HepG2 (cell line): Measurements from ENCODE around the gene COMT. TPM values are rescaled to one million over a fixed set of nuclear protein-coding genes. Genes with fewer than 3 reads are reported as not detected.

ENCODE experiments used
- ATAC-seq: fragments of 200-7000 bp; cut with Tn5 transposase; 3 replicates; pipeline ENCODE4 v1.9.1; 2020; ENCODE audit warnings: mild to moderate bottlenecking, moderate library complexity
- BruUV-seq: library from RNA; stranded (reverse); fragments of 400-500 nt; replicated peaks from 2 replicates; lab custom pipeline; 2021; lab: Mats Ljungman, UMichigan
- CTCF ChIA-PET: fragments of 300-600 bp; formaldehyde crosslinking; extraction: SDS; loops from one replicate; lab custom pipeline; 2021; ENCODE audit warnings: low total read pairs, inconsistent platforms, low intra/inter-chr PET ratio; lab: Yijun Ruan, JAX
- POLR2A ChIA-PET: fragments of 350-600 bp; sonication (Branson Sonifier 250); formaldehyde crosslinking; loops from one replicate; lab custom pipeline; 2020; ENCODE audit warnings: antibody characterized with exemption, inconsistent platforms; lab: Yijun Ruan, JAX
- DNase-seq: peaks from one replicate; pipeline ENCODE4 v3.0.0-alpha.2; 2015; ENCODE audit warnings: low spot score
- FAIRE-seq: peaks from 3 replicates; lab custom pipeline; 2011; peaks lifted over from hg19 to GRCh38; lab: Jason Lieb, UNC
- H2AFZ ChIP-seq: one replicate; pipeline ENCODE4 v1.6.1; 2011; ENCODE audit warnings: low read length, inconsistent platforms
- H3K27ac ChIP-seq: fragments of 300-600 bp; 3 replicates; pipeline ENCODE4 v1.8.0; 2011; ENCODE audit warnings: mixed run types, mild to moderate bottlenecking, mixed read lengths, low read length, inconsistent platforms; ENCODE audit not compliant: insufficient read depth; ENCODE audit errors: extremely low read length
- H3K27me3 ChIP-seq, 2 experiments: fragments of 200-600 bp in 1 of 2; 2 replicates in 1 of 2; 3 replicates in 1 of 2; pipeline versions ENCODE4 v1.6.0 to v1.8.0; 2011; ENCODE audit warnings: low read length in 2 of 2, mild to moderate bottlenecking in 2 of 2, moderate library complexity in 2 of 2, inconsistent platforms in 1 of 2; ENCODE audit not compliant: insufficient read depth in 2 of 2, control insufficient read depth in 1 of 2
- H3K36me3 ChIP-seq, 2 experiments: fragments of 200-600 bp in 1 of 2; replicated peaks in 1 of 2; 2 replicates in 1 of 2; 3 replicates in 1 of 2; pipeline versions ENCODE4 v1.5.1 to v1.8.0; 2011; ENCODE audit warnings: low read length in 2 of 2, inconsistent platforms in 1 of 2; ENCODE audit not compliant: insufficient read depth in 2 of 2, control insufficient read depth in 1 of 2
- H3K4me1 ChIP-seq: 2 replicates; pipeline ENCODE4 v1.5.1; 2012; ENCODE audit warnings: low read length, inconsistent platforms; ENCODE audit not compliant: insufficient read depth
- H3K4me2 ChIP-seq: 2 replicates; pipeline ENCODE4 v1.6.0; 2011; ENCODE audit warnings: low read depth, low read length, inconsistent platforms
- H3K4me3 ChIP-seq, 3 experiments: fragments of 200-600 bp in 1 of 3; sonication (generic), shearing (Covaris generic) in 1 of 3; replicated peaks in 1 of 3; 2 replicates each; pipeline ENCODE4 v1.5.1; 2011 to 2016; ENCODE audit warnings: low read length in 3 of 3, inconsistent platforms in 2 of 3, low read depth in 2 of 3, mild to moderate bottlenecking in 2 of 3, control low read depth in 1 of 3, mixed read lengths in 1 of 3; ENCODE audit not compliant: insufficient read depth in 1 of 3
- H3K79me2 ChIP-seq: one replicate; pipeline ENCODE4 v1.6.1; 2011; ENCODE audit warnings: low read length, inconsistent platforms; ENCODE audit not compliant: insufficient read depth
- H3K9ac ChIP-seq: 2 replicates; pipeline ENCODE4 v1.6.0; 2011; ENCODE audit warnings: mild to moderate bottlenecking, low read depth, low read length, inconsistent platforms; ENCODE audit not compliant: insufficient read depth
- H3K9me3 ChIP-seq: 2 replicates; pipeline ENCODE4 v1.5.1; 2012; ENCODE audit warnings: mild to moderate bottlenecking, low read length
- H4K20me1 ChIP-seq: 2 replicates; pipeline ENCODE4 v1.6.0; 2011; ENCODE audit warnings: inconsistent platforms, mild to moderate bottlenecking, low read length, moderate library complexity; ENCODE audit not compliant: insufficient read depth
- ELF1 ChIP-seq: sonication (generic); formaldehyde crosslinking; IDR thresholded peaks from 2 replicates; pipeline ENCODE4 v1.4.0; 2020; ENCODE audit warnings: missing genetic modification reagents
- HNRNPLL ChIP-seq: fragments of 200-400 bp; formaldehyde crosslinking; IDR thresholded peaks from 2 replicates; pipeline ENCODE4 v1.6.1; 2017; ENCODE audit warnings: mild to moderate bottlenecking, low read depth, low read length; ENCODE audit not compliant: poor library complexity, severe bottlenecking
- KDM6A ChIP-seq: IDR thresholded peaks from 2 replicates; pipeline ENCODE4 v1.6.1; 2016; ENCODE audit warnings: low read depth
- MATR3 ChIP-seq: sonication (generic); formaldehyde crosslinking; IDR thresholded peaks from 2 replicates; pipeline ENCODE4 v1.4.0; 2020; ENCODE audit warnings: missing genetic modification reagents
- PHF5A ChIP-seq: IDR thresholded peaks from one replicate; pipeline ENCODE4 v1.6.1; 2018; ENCODE audit warnings: low read depth, missing genetic modification reagents; ENCODE audit not compliant: unreplicated experiment
- RBM22 ChIP-seq: fragments of 200-400 bp; formaldehyde crosslinking; optimal IDR thresholded peaks from 2 replicates; pipeline ENCODE3; 2017; ENCODE audit warnings: mild to moderate bottlenecking, low read length, moderate library complexity
- SP2 ChIP-seq: sonication (generic); formaldehyde crosslinking; IDR thresholded peaks from 2 replicates; pipeline ENCODE4 v1.5.1; 2020; ENCODE audit warnings: mild to moderate bottlenecking, missing genetic modification reagents
- SRSF9 ChIP-seq: fragments of 200-400 bp; formaldehyde crosslinking; IDR thresholded peaks from 2 replicates; pipeline ENCODE4 v1.6.1; 2018; ENCODE audit warnings: borderline replicate concordance, mild to moderate bottlenecking, low read depth, low read length; ENCODE audit not compliant: insufficient read depth, poor library complexity, severe bottlenecking
- ZBTB33 ChIP-seq: sonication (generic); formaldehyde crosslinking; IDR thresholded peaks from 2 replicates; pipeline ENCODE4 v1.4.0; 2020; ENCODE audit warnings: missing genetic modification reagents
- ZFYVE20 ChIP-seq: sonication (generic); formaldehyde crosslinking; IDR thresholded peaks from 2 replicates; pipeline ENCODE4 v1.8.0; 2023; ENCODE audit warnings: low read depth, mild to moderate bottlenecking, moderate library complexity, missing genetic modification reagents, borderline replicate concordance
- ZMYM2 ChIP-seq: sonication (generic); formaldehyde crosslinking; IDR thresholded peaks from 2 replicates; pipeline ENCODE4 v1.8.0; 2022; ENCODE audit warnings: mild to moderate bottlenecking, missing genetic modification reagents
- ZNF263 ChIP-seq: sonication (generic); formaldehyde crosslinking; IDR thresholded peaks from 2 replicates; pipeline ENCODE4 v1.4.0; 2020; ENCODE audit warnings: missing genetic modification reagents
- ZNF331 ChIP-seq: sonication (generic); formaldehyde crosslinking; IDR thresholded peaks from 2 replicates; pipeline ENCODE4 v1.4.0; 2020; ENCODE audit warnings: missing genetic modification reagents
- ZNF430 ChIP-seq: sonication (generic); formaldehyde crosslinking; IDR thresholded peaks from 2 replicates; pipeline ENCODE4 v1.9.0; 2021; ENCODE audit warnings: mild to moderate bottlenecking, missing genetic modification reagents
- ZNF772 ChIP-seq: sonication (generic); formaldehyde crosslinking; IDR thresholded peaks from 2 replicates; pipeline ENCODE4 v1.5.0; 2020; ENCODE audit warnings: mild to moderate bottlenecking, missing genetic modification reagents
- WGBS: methylation state at CpG from one replicate; pipeline ENCODE4 v1.1.6; 2017; ENCODE audit warnings: low lambda C conversion rate; 5-methylcytosine and 5-hydroxymethylcytosine counted together
- in situ Hi-C: cut with HindIII; loops from 2 replicates; pipeline ENCODE4 v1.10.0; 2017; ENCODE audit warnings: low pct_unique_long_range_greater_than_20kb; ENCODE audit not compliant: extremely low pct_ligation_motif_present
- intact Hi-C: fragments of 100-400 bp; cut with micrococcal nuclease; formaldehyde crosslinking; loops from one replicate; pipeline ENCODE4 v1.10.0; 2022; ENCODE audit not compliant: unreplicated experiment
- polyA plus RNA-seq, 8 experiments: library from polyadenylated mRNA; depleted of rRNA in 3 of 8; stranded (reverse) in 7 of 8; unstranded in 1 of 8; fragments of >200 nt; fragmentation: Illumina TruSeq in 4 of 8; extraction: Trizol in 4 of 8; gene quantifications; 2 replicates each; pipeline versions ENCODE4 v1.2.1 to v1.2.3, GENCODE V29; 2011 to 2016; ENCODE audit warnings: low read depth in 4 of 8, missing spikeins in 1 of 8, mixed read lengths in 1 of 8; ENCODE audit not compliant: insufficient read depth in 1 of 8
- total RNA-seq, 5 experiments: library from RNA; depleted of rRNA; stranded (reverse); fragments of >200 nt; fragmentation: Illumina TruSeq; extraction: Trizol; gene quantifications; 2 replicates each; pipeline ENCODE4 v1.2.3, GENCODE V29; 2016; ENCODE audit warnings: low read depth in 1 of 5
- TF ChIP-seq, protein P1 (sequence below): sonication (generic); formaldehyde crosslinking; IDR thresholded peaks from 2 replicates; pipeline ENCODE4 v1.4.0; 2020; ENCODE audit warnings: missing genetic modification reagents

COMT gene
- total and polyA plus RNA-seq, 2 of the 13 experiments (the other 11 are each of a cell fraction or from before 2014, with no cell fraction given) = 156 to 162 TPM

DNA sequence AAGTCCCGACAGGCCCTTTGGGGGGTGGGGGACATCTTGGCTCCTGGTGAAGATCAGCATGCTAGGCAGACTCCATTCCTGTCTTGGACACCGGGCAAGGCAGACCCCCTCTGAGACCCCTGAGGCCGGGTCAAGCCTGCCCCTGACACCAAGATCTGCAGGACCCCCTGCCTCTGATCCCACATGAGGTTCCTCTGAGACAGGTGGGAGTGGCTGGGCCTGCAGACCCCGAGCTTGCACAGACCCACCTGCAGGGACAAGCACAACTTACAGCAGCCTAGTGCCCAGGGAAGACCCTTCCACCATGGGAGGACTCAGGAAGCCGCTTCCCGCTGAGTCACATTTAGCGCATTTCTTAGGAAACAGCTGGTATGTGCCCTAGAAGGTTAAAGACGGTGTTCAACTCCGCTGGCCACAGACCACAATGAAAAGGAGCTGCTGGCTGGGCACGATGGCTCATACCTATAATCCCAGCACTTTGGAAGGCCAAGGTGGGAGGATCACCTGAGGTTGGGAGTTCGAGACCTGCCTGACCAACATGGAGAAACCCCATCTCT lies 59.6 kb downstream of the COMT start:
- CTCF ChIA-PET = no interaction called here
- Histone ChIP-seq H4K20me1 (no peaks in the 10 kb centered on the region; the same call in 1 of the 2 replicates), H3K27me3 (0 out of 5 replicates have a peak, but pooled peaks cover 0 to 1% of the 10 kb centered on the region in 2 experiments)
- TF ChIP-seq ZNF772 (CRISPR knock-in tag) (no peak), ZNF263 (CRISPR knock-in tag) (peak; percentile 66; the same call in 1 of the 2 replicates), MATR3 (CRISPR knock-in tag) (no peak), ZNF331 (CRISPR knock-in tag) (no peak), ZBTB33 (CRISPR knock-in tag) (peak; percentile 87; the same call in 1 of the 2 replicates)
- TF ChIP-seq, all 625 proteins: peak for 2
- H3K4me2 ChIP-seq = peak overlapping the region; percentile 59; the same call in 1 of the 2 replicates
- ATAC-seq = no peak
- peaks cover 1 to 7% of the 10 kb centered on the region in 2 experiments; a peak in 1 of 5 replicates for H3K36me3 ChIP-seq
- no peak overlapping the region for H2AFZ ChIP-seq
- no peak overlapping the region for H3K4me3 ChIP-seq
- H3K4me1 ChIP-seq = peaks cover 43% of the 10 kb centered on the region
- H3K27ac ChIP-seq = peak overlapping the region; percentile 64
- peaks cover 9% of the 10 kb centered on the region for H3K79me2 ChIP-seq
- in situ Hi-C loops (no loop called here), intact Hi-C loops (no loop called here)
- no peak overlapping the region for H3K9ac ChIP-seq
- 97% methylated on average over 4 of the region's 11 CpGs for whole genome bisulfite sequencing
- no peak for FAIRE-seq
- H3K9me3 ChIP-seq = peaks cover 14% of the 10 kb centered on the region
- DNase-seq = no peak
- BruUV-seq = no TSS peak
- POLR2A ChIA-PET = no interaction called here

DNA sequence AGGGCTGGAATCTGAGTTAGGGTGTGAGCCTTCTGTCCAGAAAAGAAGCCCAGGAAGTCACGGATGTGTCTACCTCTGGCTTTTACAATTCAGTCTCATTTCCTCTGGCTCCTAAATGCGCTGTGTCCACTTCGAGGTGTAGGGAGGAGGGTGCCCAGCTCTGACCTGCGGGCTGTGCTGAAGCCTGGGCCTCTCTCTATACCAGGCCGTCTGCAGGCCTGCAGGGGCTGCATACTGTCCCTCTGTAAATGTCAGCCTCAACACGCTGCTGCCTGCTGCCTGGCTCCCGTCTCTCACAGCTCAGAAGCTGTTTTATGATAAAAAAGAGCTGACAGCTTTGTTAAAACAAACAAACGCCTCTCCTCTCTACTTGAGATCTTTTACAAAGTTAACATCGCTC lies 60.6 kb downstream of the COMT start:
- Histone ChIP-seq H3K79me2 (peaks cover 9% of the 10 kb centered on the region), H4K20me1 (no peaks in the 10 kb centered on the region; the same call in 1 of the 2 replicates), H3K4me2 (no peak overlapping the region), H2AFZ (no peak overlapping the region), H3K9me3 (peaks cover 14% of the 10 kb centered on the region), H3K4me1 (peaks cover 43% of the 10 kb centered on the region), H3K27me3 (0 out of 5 replicates have a peak, but pooled peaks cover 0 to 1% of the 10 kb centered on the region in 2 experiments), H3K27ac (no peak overlapping the region), H3K36me3 (peaks cover 1 to 7% of the 10 kb centered on the region in 2 experiments; a peak in 1 of 5 replicates), H3K9ac (no peak overlapping the region), H3K4me3 (no peak overlapping the region)
- in situ Hi-C loops = no loop called here
- ChIA-PET POLR2A (no interaction called here), CTCF (no interaction called here)
- BruUV-seq = no TSS peak
- FAIRE-seq (no peak), DNase-seq (no peak), ATAC-seq (no peak)
- 95% methylated on average over 5 of the region's 9 CpGs for WGBS
- intact Hi-C loops = no loop called here
- TF ChIP-seq ZFYVE20 = no peak
- no peak for TF ChIP-seq RBM22
- TF ChIP-seq, protein P1, sequence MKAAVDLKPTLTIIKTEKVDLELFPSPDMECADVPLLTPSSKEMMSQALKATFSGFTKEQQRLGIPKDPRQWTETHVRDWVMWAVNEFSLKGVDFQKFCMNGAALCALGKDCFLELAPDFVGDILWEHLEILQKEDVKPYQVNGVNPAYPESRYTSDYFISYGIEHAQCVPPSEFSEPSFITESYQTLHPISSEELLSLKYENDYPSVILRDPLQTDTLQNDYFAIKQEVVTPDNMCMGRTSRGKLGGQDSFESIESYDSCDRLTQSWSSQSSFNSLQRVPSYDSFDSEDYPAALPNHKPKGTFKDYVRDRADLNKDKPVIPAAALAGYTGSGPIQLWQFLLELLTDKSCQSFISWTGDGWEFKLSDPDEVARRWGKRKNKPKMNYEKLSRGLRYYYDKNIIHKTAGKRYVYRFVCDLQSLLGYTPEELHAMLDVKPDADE (CRISPR knock-in tag) = no peak
- TF ChIP-seq SP2 = no peak
- TF ChIP-seq ZNF430 = no peak
- TF ChIP-seq ELF1 = no peak
- TF ChIP-seq ZMYM2 = no peak
- no peak for TF ChIP-seq SRSF9
- TF ChIP-seq KDM6A (CRISPR knock-in tag) = no peak
- no peak for TF ChIP-seq HNRNPLL
- no peak for TF ChIP-seq PHF5A (CRISPR knock-in tag)
